Suprapubic skin (tissue), 3 donors: ENCODE data around the gene TMEM175.

ENCODE experiments used
- CTCF ChIP-seq, 2 donors: fragments of 200-600 bp in 1 of 2; fragments of 450-650 bp in 1 of 2; sonication (generic) in 1 of 2; IDR thresholded peaks; one replicate each; pipeline ENCODE4 v1.5.1; 2016 to 2019; ENCODE audit warnings: antibody characterized with exemption in 2 of 2, mild to moderate bottlenecking in 1 of 2, moderate library complexity in 1 of 2
- EP300 ChIP-seq: sonication (generic); formaldehyde crosslinking; IDR thresholded peaks from one replicate; pipeline ENCODE4 v1.6.1; 2017; ENCODE audit warnings: antibody characterized with exemption
- POLR2A ChIP-seq, 2 donors: fragments of 450-650 bp; IDR thresholded peaks; one replicate each; pipeline ENCODE4 v1.6.1; 2017; ENCODE audit warnings: antibody characterized with exemption in 2 of 2, mild to moderate bottlenecking in 2 of 2, moderate library complexity in 2 of 2

DNA sequence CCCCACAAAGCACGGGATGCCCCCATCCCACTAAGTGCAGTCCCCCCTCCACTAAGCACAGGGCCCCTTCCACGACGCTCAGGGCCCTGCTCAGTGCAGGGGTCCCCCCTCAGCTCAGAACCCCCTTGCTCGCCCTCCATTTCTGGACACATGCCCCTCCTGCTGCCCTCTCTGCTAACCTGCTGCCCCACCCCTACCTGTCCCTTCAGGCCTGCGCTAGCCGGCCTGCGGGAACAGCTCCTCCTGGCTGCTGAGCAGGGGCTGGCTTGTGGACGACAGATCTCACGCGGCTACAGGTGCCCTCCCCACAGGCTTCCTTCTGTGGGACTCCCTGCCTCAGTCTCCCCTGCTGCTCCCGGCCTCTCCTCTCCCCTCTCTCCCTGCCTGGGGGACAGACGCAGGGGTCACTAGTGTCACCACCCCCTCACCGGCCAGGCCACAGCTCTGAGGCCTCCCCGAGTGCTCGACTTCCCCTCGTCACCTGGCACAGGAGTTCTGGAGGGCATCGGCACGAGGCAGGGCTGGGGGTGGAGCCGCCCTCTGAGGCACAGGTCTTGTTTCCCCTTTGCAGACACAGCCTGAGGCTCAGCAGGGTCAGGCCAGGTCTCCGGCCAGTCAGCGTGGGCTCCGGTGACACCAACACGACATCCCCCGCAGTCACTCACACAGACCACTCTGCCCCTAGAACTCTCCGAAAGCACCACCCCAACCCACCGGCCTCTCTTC, 21.7 kb upstream of the TMEM175 start:
- TF ChIP-seq CTCF (IDR thresholded peaks at IDR 0.05) (no peak), EP300 (no peak), POLR2A (IDR thresholded peaks at IDR 0.05) (no peak)
